GM13976 (cell line): Measurements from ENCODE around the gene ZNF385B.

ENCODE experiments used
- DNase-seq: peaks from one replicate; pipeline ENCODE4 v3.0.0; 2012; ENCODE audit warnings: low spot score
- CTCF ChIP-seq: IDR thresholded peaks from 2 replicates; pipeline ENCODE4 v1.5.1; 2012; ENCODE audit warnings: borderline replicate concordance, mild to moderate bottlenecking; ENCODE audit not compliant: insufficient read depth; ENCODE audit errors: extremely low read depth, missing control alignments, control extremely low read depth
- in situ Hi-C: fragments of 300-500 bp; cut with MboI; formaldehyde crosslinking; loops from one replicate; pipeline ENCODE4 v1.12.0; 2022; ENCODE audit warnings: low sequenced_read_pairs, mixed read lengths, inconsistent platforms; ENCODE audit not compliant: unreplicated experiment

ZNF385B gene

DNA sequence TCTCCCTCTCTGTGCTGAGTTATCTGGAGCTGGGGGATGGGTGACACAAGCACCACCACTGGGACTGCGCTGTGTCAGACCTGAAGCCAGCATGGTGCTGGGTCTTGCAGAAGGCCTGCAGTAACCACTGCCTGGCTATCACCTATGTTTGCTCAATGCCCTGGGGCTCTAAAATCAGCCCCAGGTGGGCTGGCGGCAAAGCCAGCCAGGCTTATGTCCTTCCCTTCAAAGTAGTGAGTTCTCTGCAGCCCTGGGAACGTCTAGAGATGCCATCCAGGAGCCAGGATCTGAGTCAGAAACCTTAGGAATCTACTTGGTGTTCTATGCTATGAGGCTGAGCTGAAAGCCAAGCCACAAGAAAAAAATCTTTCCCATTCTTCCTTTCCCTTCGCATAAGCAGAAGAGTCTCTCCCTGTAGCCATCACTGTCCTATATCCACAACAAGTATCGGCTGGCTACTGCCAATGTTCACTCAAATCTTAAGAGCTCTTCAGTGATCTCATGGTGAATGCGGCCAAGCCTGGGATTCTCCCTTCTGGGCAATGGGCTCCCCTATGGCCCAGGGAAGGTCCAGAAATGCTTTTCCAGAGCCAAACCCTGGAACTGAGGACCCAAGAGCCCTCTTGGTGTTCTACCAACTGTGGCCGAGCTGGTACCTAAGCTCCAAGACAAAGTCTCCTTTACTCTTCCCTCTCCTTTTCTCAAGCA is 248.7 kb downstream of the ZNF385B start:
- TF ChIP-seq CTCF, result no peak
- in situ Hi-C loops, result no loop called here
- no peak for DNase-seq

DNA sequence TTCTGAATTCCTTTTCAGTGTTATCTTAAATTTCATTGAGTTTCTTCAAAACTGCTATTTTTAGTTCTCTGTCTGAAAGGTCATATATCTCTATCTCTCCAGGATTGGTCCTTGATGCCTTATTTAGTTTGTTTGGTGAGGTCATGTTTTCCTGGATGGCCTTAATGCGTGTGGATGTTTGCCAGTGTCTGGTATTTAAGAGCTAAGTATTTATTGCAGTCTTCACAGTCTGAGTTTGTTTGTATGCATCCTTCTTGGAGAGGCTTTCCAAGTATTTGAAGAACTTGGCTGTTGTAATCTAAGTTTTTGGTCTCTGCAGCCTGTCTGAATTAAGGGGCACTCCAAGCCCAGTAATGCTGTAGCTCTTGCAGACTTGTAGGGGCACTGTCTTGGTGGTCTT is 249.3 kb downstream of the ZNF385B start:
- no peak for TF ChIP-seq CTCF
- in situ Hi-C loops, result no loop called here
- DNase-seq, result no peak

DNA sequence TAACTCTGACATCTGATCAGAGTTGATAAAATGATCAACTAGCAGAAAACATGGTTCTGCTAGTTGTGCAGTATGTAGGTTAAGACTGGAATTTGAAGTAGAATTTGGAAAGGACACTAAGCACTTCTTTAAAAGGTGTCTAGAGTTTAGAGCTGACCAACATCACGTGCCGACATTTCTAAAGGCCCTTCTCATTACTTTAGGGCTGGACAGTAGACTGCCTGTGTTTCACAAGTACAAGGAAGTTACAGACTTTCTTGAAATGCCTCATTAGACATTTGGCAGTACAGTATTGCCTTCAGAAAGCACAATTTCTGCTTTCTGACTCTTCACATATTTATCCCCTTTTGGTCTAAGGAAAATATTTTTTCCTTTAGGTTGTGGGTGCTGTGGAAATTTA is 255.3 kb downstream of the ZNF385B start:
- no peak for TF ChIP-seq CTCF
- in situ Hi-C loops, result no loop called here
- DNase-seq, result no peak

- no peak for TF ChIP-seq CTCF
- DNase-seq, result no peak
- in situ Hi-C loops, result no loop called here
Observed at GRCh38 chr2:179605341-179605740, 256.1 kb downstream of the ZNF385B start.

GRCh38 chr2:179604598-179604997 is 256.8 kb downstream of the ZNF385B start:
- in situ Hi-C loops, result no loop called here
- no peak for TF ChIP-seq CTCF
- DNase-seq, result no peak

GRCh38 chr2:179602452-179602851 is 259.0 kb downstream of the ZNF385B start:
- TF ChIP-seq CTCF, result no peak
- in situ Hi-C loops, result no loop called here
- no peak for DNase-seq

DNA sequence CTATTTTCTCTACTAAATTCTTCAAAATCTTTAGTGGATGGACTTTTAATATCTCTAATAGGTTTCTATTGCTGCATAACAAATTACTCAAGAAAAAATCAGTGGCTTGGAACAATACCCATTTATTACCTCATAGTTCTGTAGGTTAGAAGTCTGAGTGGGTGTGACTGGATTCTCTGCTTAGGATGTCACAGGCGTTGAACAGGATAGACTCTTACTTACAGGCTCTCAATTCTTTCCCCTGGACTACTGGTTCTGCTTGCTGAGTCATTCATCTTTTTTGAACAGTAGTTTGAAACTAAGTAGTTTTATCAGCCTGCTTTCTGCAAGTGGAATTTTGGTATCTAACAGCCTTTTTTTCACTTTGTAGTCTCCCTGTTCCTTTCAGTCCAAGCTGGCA is 265.4 kb downstream of the ZNF385B start:
- TF ChIP-seq CTCF, result no peak
- DNase-seq, result no peak
- in situ Hi-C loops, result no loop called here
